MM.1S (cell line): ENCODE data around the gene RARB.
A peak's percentile ranks its signal among the peaks of the same experiment; 100 is the strongest.

Source experiments
- DNase-seq: peaks from one replicate; pipeline ENCODE4 v3.0.0-alpha.2; 2015
- H2AFZ ChIP-seq: fragments of 300-600 bp; sonication (generic); 2 replicates; pipeline ENCODE4 v1.6.0; 2016; ENCODE audit warnings: antibody characterized with exemption, low read length
- H3F3A ChIP-seq: fragments of 300-600 bp; sonication (generic); 2 replicates; pipeline ENCODE4 v1.6.1; 2016; ENCODE audit warnings: mild to moderate bottlenecking, antibody characterized with exemption, low read length, moderate library complexity, mixed read lengths; ENCODE audit not compliant: insufficient read depth
- H3K27ac ChIP-seq: fragments of 300-600 bp; sonication (generic); 2 replicates; pipeline ENCODE4 v1.5.1; 2016; ENCODE audit warnings: mild to moderate bottlenecking, low read length
- H3K27me3 ChIP-seq: fragments of 300-600 bp; sonication (generic); replicated peaks from 2 replicates; pipeline ENCODE4 v1.6.0; 2016; ENCODE audit warnings: low read length; ENCODE audit not compliant: insufficient read depth
- H3K36me3 ChIP-seq: fragments of 300-600 bp; sonication (generic); replicated peaks from 2 replicates; pipeline ENCODE4 v1.6.1; 2016; ENCODE audit warnings: mild to moderate bottlenecking, low read length, mixed read lengths; ENCODE audit not compliant: insufficient read depth
- H3K4me1 ChIP-seq: fragments of 300-600 bp; sonication (generic); 2 replicates; pipeline ENCODE4 v1.6.1; 2016; ENCODE audit warnings: low read length, mixed read lengths
- H3K4me2 ChIP-seq: fragments of 300-600 bp; sonication (generic); 2 replicates; pipeline ENCODE4 v1.6.0; 2016; ENCODE audit warnings: low read depth, low read length
- H3K4me3 ChIP-seq: fragments of 300-600 bp; sonication (generic); 2 replicates; pipeline ENCODE4 v1.5.1; 2016; ENCODE audit warnings: low read length, mixed read lengths
- H3K79me2 ChIP-seq: fragments of 300-600 bp; sonication (generic); 2 replicates; pipeline ENCODE4 v1.6.1; 2016; ENCODE audit warnings: mixed run types, low read length, mixed read lengths
- H3K9ac ChIP-seq: fragments of 300-600 bp; sonication (generic); 2 replicates; pipeline ENCODE4 v1.6.1; 2016; ENCODE audit warnings: low read length, mixed read lengths
- H3K9me2 ChIP-seq: fragments of 300-600 bp; sonication (generic); replicated peaks from 2 replicates; pipeline ENCODE4 v1.6.1; 2016; ENCODE audit warnings: mild to moderate bottlenecking, low read length, mixed read lengths; ENCODE audit not compliant: insufficient read depth
- H3K9me3 ChIP-seq: fragments of 300-600 bp; sonication (generic); replicated peaks from 2 replicates; pipeline ENCODE4 v1.6.1; 2016; ENCODE audit warnings: mild to moderate bottlenecking, low read length, mixed read lengths; ENCODE audit not compliant: insufficient read depth
- H4K20me1 ChIP-seq: fragments of 300-600 bp; sonication (generic); 2 replicates; pipeline ENCODE4 v1.6.1; 2016; ENCODE audit warnings: mild to moderate bottlenecking, low read length, moderate library complexity, mixed read lengths; ENCODE audit not compliant: insufficient read depth
- EZH2 ChIP-seq: fragments of 300-600 bp; sonication (generic); optimal IDR thresholded peaks from 2 replicates; pipeline ENCODE3; 2017; ENCODE audit warnings: low read depth, mild to moderate bottlenecking, antibody characterized with exemption, low read length, mixed read lengths
- EZH2phosphoT487 ChIP-seq: fragments of 300-600 bp; sonication (generic); IDR thresholded peaks from 2 replicates; pipeline ENCODE4 v1.6.1; 2018; ENCODE audit warnings: antibody characterized with exemption, low read length
- TF ChIP-seq, protein P1 (sequence below): fragments of 300-600 bp; sonication (generic); IDR thresholded peaks from 2 replicates; pipeline ENCODE4 v1.5.1; 2016; ENCODE audit warnings: antibody characterized with exemption, low read length, mixed read lengths

RARB gene

DNA sequence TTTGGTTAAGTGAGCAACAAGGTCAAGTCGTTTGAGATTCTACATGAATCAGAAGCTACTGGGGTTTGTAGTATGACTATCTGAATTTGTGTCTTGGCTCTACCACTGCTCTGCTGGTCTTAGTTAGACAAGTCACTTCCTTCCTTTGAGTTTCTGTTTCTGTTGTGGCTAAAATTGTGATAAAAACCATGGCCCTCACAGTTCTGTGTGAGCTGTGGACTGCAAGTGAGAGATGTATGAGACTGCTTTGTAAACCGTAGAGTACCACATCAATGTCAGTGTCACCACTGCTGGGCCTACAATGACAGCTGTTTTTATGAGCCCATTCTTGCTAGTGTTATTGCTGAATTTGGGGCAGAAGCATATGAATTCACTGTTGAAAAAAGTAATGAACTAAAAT, 32.7 kb downstream of the RARB start:
- no peaks in the 10 kb centered on the region for H3K27me3 ChIP-seq
- TF ChIP-seq, protein P1, sequence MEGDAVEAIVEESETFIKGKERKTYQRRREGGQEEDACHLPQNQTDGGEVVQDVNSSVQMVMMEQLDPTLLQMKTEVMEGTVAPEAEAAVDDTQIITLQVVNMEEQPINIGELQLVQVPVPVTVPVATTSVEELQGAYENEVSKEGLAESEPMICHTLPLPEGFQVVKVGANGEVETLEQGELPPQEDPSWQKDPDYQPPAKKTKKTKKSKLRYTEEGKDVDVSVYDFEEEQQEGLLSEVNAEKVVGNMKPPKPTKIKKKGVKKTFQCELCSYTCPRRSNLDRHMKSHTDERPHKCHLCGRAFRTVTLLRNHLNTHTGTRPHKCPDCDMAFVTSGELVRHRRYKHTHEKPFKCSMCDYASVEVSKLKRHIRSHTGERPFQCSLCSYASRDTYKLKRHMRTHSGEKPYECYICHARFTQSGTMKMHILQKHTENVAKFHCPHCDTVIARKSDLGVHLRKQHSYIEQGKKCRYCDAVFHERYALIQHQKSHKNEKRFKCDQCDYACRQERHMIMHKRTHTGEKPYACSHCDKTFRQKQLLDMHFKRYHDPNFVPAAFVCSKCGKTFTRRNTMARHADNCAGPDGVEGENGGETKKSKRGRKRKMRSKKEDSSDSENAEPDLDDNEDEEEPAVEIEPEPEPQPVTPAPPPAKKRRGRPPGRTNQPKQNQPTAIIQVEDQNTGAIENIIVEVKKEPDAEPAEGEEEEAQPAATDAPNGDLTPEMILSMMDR: no peak
- TF ChIP-seq EZH2 (no peak), EZH2phosphoT487 (no peak)
- H3K27ac ChIP-seq: peak overlapping the region; percentile 90
- H3K4me3 ChIP-seq: no peak overlapping the region
- H4K20me1 ChIP-seq: no peaks in the 10 kb centered on the region
- no peaks in the 10 kb centered on the region for H3K9me3 ChIP-seq
- no peaks in the 10 kb centered on the region for H3K79me2 ChIP-seq
- no peak overlapping the region for H3K9ac ChIP-seq
- H2AFZ ChIP-seq: no peak overlapping the region
- H3K4me2 ChIP-seq: peak overlapping the region; percentile 61; the same call in 1 of the 2 replicates
- H3F3A ChIP-seq: peaks cover 19% of the 10 kb centered on the region
- no peaks in the 10 kb centered on the region for H3K36me3 ChIP-seq
- no peaks in the 10 kb centered on the region for H3K9me2 ChIP-seq
- DNase-seq: peak; percentile 96
- H3K4me1 ChIP-seq: peaks cover 29% of the 10 kb centered on the region

GRCh38 chr3:25461946-25462345, 33.9 kb downstream of the RARB start:
- no peak overlapping the region for H2AFZ ChIP-seq
- TF ChIP-seq EZH2: no peak
- TF ChIP-seq EZH2phosphoT487: no peak
- TF ChIP-seq, protein P1: no peak
- H4K20me1 ChIP-seq: no peaks in the 10 kb centered on the region
- H3K27ac ChIP-seq: peak overlapping the region; percentile 90; the same call in 1 of the 2 replicates
- H3K27me3 ChIP-seq: no peaks in the 10 kb centered on the region
- no peaks in the 10 kb centered on the region for H3K9me3 ChIP-seq
- DNase-seq: peak; percentile 5
- no peak overlapping the region for H3K4me3 ChIP-seq
- H3F3A ChIP-seq: peaks cover 19% of the 10 kb centered on the region
- H3K9me2 ChIP-seq: no peaks in the 10 kb centered on the region
- H3K79me2 ChIP-seq: no peaks in the 10 kb centered on the region
- no peaks in the 10 kb centered on the region for H3K36me3 ChIP-seq
- peaks cover 29% of the 10 kb centered on the region for H3K4me1 ChIP-seq
- H3K4me2 ChIP-seq: peak overlapping the region; percentile 21
- H3K9ac ChIP-seq: no peak overlapping the region

- Histone ChIP-seq H2AFZ (peak overlapping the region; percentile 47; the same call in 1 of the 2 replicates), H3K4me2 (peak overlapping the region; percentile 21), H4K20me1 (no peaks in the 10 kb centered on the region), H3K79me2 (no peaks in the 10 kb centered on the region), H3K36me3 (no peaks in the 10 kb centered on the region), H3K4me1 (peaks cover 29% of the 10 kb centered on the region), H3K9ac (no peak overlapping the region), H3K27ac (peak overlapping the region; percentile 90; the same call in 1 of the 2 replicates), H3K9me2 (no peaks in the 10 kb centered on the region), H3K9me3 (no peaks in the 10 kb centered on the region), H3K4me3 (no peak overlapping the region), H3K27me3 (no peaks in the 10 kb centered on the region), H3F3A (peaks cover 19% of the 10 kb centered on the region)
- peak; percentile 72 for DNase-seq
- TF ChIP-seq, protein P1: no peak
- TF ChIP-seq EZH2phosphoT487 (no peak), EZH2 (no peak)
These were observed 34.4 kb downstream of the RARB start for GRCh38 chr3:25462495-25462894.
